DOHH2 (cell line): ENCODE measurements around the gene HIVEP3.

Experiments used
- H3F3A ChIP-seq: fragments of 200-600 bp; sonication (generic), shearing (Covaris generic); 2 replicates; pipeline ENCODE4 v1.6.0; 2016; ENCODE audit warnings: antibody characterized with exemption, mild to moderate bottlenecking; ENCODE audit not compliant: control insufficient read depth, insufficient read depth
- H3K27ac ChIP-seq: fragments of 200-600 bp; sonication (generic); 2 replicates; pipeline ENCODE4 v1.5.1; 2014; ENCODE audit warnings: low read depth, mild to moderate bottlenecking, low read length, moderate library complexity
- H3K27me3 ChIP-seq: fragments of 200-600 bp; sonication (generic); 2 replicates; pipeline ENCODE4 v1.6.1; 2014; ENCODE audit warnings: mild to moderate bottlenecking, low read length, mixed read lengths; ENCODE audit not compliant: control insufficient read depth
- H3K36me3 ChIP-seq: fragments of 200-600 bp; sonication (generic); 2 replicates; pipeline ENCODE4 v1.6.1; 2014; ENCODE audit warnings: mild to moderate bottlenecking, low read length, moderate library complexity, mixed read lengths; ENCODE audit not compliant: control insufficient read depth
- H3K4me1 ChIP-seq: fragments of 200-600 bp; sonication (generic); 2 replicates; pipeline ENCODE4 v1.6.1; 2014; ENCODE audit warnings: mild to moderate bottlenecking, low read length, mixed read lengths; ENCODE audit not compliant: control insufficient read depth
- H3K4me2 ChIP-seq: fragments of 200-600 bp; sonication (generic); 2 replicates; pipeline ENCODE4 v1.6.0; 2014; ENCODE audit warnings: mild to moderate bottlenecking, low read length, moderate library complexity
- H3K4me3 ChIP-seq: fragments of 200-600 bp; sonication (generic); 2 replicates; pipeline ENCODE4 v1.5.1; 2014; ENCODE audit warnings: mild to moderate bottlenecking, low read length, mixed read lengths
- H3K79me2 ChIP-seq: fragments of 200-600 bp; sonication (generic); 2 replicates; pipeline ENCODE4 v1.6.1; 2014; ENCODE audit warnings: mild to moderate bottlenecking, low read length, mixed read lengths; ENCODE audit not compliant: control insufficient read depth
- H3K9me2 ChIP-seq: fragments of 200-600 bp; sonication (generic); replicated peaks from 2 replicates; pipeline ENCODE4 v1.6.1; 2014; ENCODE audit warnings: mild to moderate bottlenecking, low read length, mixed read lengths; ENCODE audit not compliant: control insufficient read depth
- H3K9me3 ChIP-seq: fragments of 200-600 bp; sonication (generic); 2 replicates; pipeline ENCODE4 v1.6.1; 2014; ENCODE audit warnings: antibody characterized with exemption, low read length, mixed read lengths; ENCODE audit not compliant: control insufficient read depth, insufficient read depth
- H4K20me1 ChIP-seq: fragments of 200-600 bp; sonication (generic); 2 replicates; pipeline ENCODE4 v1.6.0; 2014; ENCODE audit warnings: low read depth, mild to moderate bottlenecking, antibody characterized with exemption, low read length, moderate library complexity; ENCODE audit not compliant: control insufficient read depth, insufficient read depth
- CTCF ChIP-seq: fragments of 200-600 bp; sonication (generic); IDR thresholded peaks from one replicate; pipeline ENCODE4 v1.5.1; 2014; ENCODE audit warnings: antibody characterized with exemption, mild to moderate bottlenecking, low read depth, low read length; ENCODE audit not compliant: poor library complexity, severe bottlenecking
- EZH2phosphoT487 ChIP-seq: fragments of 200-600 bp; sonication (generic); IDR thresholded peaks from 2 replicates; pipeline ENCODE4 v1.6.1; 2017; ENCODE audit warnings: borderline replicate concordance, mild to moderate bottlenecking, antibody characterized with exemption, low read length, moderate library complexity, mixed read lengths

Gene HIVEP3

DNA sequence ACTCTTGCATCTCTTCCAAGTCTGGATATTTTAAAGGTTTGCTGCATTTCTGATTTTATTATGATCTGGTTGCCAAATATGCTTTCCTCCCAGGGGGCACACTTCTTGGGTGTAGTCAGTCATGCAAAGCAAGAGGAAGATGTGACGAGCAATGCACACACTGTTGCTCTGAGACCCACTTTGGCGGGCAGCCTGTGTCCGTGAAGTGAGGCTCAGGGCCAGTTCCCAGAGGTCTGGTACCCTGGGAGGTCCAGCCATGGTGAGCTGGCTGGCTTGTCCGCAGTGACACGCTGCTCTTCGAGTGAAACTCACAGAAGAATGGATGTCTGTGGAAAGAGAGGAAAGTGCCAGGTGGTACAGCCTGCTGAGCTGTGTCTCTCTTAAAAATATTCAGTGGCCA, 381.5 kb downstream of the HIVEP3 start:
- Histone ChIP-seq H3K4me2 (no peak overlapping the region; the same call in 1 of the 2 replicates), H3K36me3 (no peaks in the 10 kb centered on the region), H3K27ac (no peak overlapping the region), H3K4me3 (no peak overlapping the region), H3K27me3 (peaks cover 18% of the 10 kb centered on the region), H4K20me1 (no peaks in the 10 kb centered on the region), H3K9me2 (no peaks in the 10 kb centered on the region), H3K79me2 (no peaks in the 10 kb centered on the region), H3F3A (no peaks in the 10 kb centered on the region), H3K9me3 (no peaks in the 10 kb centered on the region), H3K4me1 (peaks cover 11% of the 10 kb centered on the region)
- TF ChIP-seq CTCF (no peak), EZH2phosphoT487 (no peak)

GRCh38 chr1:41536361-41536802, 382.3 kb downstream of the HIVEP3 start:
- Histone ChIP-seq H3K9me2 (no peaks in the 10 kb centered on the region), H3K36me3 (no peaks in the 10 kb centered on the region), H3K4me3 (no peak overlapping the region), H3K27me3 (peaks cover 18% of the 10 kb centered on the region), H4K20me1 (no peaks in the 10 kb centered on the region), H3K4me2 (no peak overlapping the region), H3K79me2 (no peaks in the 10 kb centered on the region), H3K27ac (no peak overlapping the region), H3F3A (no peaks in the 10 kb centered on the region), H3K4me1 (peaks cover 11% of the 10 kb centered on the region), H3K9me3 (no peaks in the 10 kb centered on the region)
- TF ChIP-seq CTCF (no peak), EZH2phosphoT487 (no peak)

DNA sequence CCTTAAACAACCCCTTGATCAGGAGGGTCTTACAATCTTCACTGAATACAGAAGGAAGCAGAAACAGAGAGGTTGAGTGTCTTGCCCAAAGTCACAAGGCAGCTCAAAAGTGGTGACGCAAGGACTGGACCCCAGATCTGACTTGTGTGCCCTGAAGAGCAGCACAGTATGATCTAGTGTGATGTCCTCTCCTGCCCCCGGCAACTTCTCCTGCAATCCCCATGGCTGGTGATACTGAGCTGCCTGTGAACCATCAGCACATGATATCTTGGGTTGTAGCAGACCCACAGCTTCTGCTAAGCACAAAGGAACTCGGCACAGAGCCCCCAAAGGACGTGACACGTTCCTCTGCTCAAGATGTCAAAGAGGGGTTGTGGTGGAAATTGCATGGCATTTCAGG, 383.0 kb downstream of the HIVEP3 start:
- Histone ChIP-seq H3F3A (no peaks in the 10 kb centered on the region), H3K79me2 (no peaks in the 10 kb centered on the region), H4K20me1 (no peaks in the 10 kb centered on the region), H3K36me3 (no peaks in the 10 kb centered on the region), H3K4me2 (no peak overlapping the region), H3K4me3 (no peak overlapping the region), H3K27me3 (peaks cover 18% of the 10 kb centered on the region), H3K4me1 (peaks cover 11% of the 10 kb centered on the region), H3K9me2 (no peaks in the 10 kb centered on the region), H3K27ac (no peak overlapping the region), H3K9me3 (no peaks in the 10 kb centered on the region)
- no peak for TF ChIP-seq CTCF
- no peak for TF ChIP-seq EZH2phosphoT487
